Daoy (cell line): ENCODE results near the gene SSX2IP. TPM values are rescaled to one million over a fixed set of nuclear protein-coding genes. Genes with fewer than 3 reads are reported as not detected.
"Not testable (repeated sequence)": the region's sequence is repeated elsewhere in the genome, so short reads cannot be mapped to it uniquely, and the experiment has no call there.

Source experiments
- DNase-seq: peaks from one replicate; pipeline ENCODE4 v3.0.0-alpha.2; 2015; ENCODE audit warnings: low read depth
- total RNA-seq: library from RNA; depleted of rRNA; stranded (reverse); fragments of >200 nt; shearing (Covaris generic); gene quantifications from 2 replicates; pipeline ENCODE4 v1.2.3, GENCODE V29; 2014; rRNA removed

SSX2IP gene
- total RNA-seq, 1 experiment from 2014 or later = 46.9 TPM

DNA sequence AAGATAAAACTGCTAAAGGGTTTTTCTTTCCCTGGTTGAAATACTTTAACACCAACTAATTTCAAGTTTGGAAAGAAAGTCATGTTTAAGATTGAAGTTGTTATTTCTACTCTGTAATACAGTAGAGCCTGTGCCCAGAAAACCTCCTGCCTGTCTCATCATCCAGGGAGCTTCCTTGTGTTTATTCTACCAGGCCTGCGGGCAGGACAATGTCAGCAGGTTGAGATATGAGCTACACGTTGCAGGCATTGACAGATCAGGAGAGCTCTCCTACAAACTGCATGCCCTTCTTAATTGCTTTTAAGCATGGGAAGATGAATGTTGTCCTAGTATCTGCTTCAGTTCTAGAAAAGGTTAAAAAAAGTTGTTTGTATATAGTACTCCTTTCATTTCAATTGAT, 72.9 kb downstream of the SSX2IP start:
- DNase-seq = no peak

DNA sequence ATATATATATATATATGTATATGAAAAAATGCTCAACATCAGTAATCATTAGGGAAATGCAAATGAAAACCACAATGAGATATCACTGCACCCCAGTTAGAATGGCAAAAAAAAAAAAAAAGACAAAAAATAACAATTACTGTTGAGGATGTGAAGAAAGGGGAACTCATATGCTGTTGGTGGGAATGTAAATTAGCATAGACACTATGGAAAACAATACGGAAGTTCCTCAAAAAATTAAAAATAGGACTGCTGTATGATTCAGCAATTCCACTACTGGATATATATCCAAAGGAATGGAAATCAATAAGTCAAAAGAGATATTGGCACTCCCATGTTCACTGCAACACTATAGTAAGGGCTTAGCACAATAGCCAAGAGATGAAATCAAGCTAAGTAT, 74.5 kb downstream of the SSX2IP start:
- DNase-seq = no peak

DNA sequence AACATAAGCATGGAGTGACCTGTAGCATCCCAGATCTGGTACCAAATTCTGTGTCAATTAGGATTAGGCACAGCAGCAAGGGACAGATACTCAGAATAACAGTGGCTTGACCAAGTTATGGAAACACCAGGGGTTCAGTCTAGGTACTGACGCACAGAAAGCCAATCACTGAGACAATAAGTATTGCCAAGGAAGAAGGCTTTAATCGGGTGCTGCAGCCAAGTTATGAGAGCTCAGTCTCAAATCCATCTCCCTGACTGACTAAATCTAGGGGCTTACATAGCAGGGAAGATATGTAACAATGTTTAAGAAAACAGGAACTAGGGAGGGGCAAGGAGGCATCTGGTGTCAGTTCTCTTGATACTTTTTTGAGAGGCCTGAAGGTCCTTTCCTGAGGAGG, 76.4 kb downstream of the SSX2IP start:
- no peak for DNase-seq

DNA sequence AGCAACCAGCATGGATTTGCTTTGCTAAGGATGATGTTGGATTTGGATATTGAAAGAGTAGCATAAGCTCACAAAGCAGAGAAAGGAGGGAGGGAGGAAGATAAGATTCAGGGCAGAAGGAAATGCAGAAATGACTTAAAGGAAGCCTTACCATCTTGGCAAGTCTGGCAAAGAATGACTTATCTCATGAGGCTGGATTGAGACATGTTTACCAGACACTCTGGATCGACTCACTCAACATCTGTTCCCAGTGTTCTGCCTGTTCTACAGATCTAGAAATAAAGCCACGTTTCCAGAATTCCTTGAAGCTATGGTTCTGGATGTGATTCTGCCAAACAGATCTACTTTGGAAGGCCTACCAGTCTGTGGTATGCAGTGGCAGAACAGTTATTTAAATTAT, 77.2 kb downstream of the SSX2IP start:
- DNase-seq = no peak

DNA sequence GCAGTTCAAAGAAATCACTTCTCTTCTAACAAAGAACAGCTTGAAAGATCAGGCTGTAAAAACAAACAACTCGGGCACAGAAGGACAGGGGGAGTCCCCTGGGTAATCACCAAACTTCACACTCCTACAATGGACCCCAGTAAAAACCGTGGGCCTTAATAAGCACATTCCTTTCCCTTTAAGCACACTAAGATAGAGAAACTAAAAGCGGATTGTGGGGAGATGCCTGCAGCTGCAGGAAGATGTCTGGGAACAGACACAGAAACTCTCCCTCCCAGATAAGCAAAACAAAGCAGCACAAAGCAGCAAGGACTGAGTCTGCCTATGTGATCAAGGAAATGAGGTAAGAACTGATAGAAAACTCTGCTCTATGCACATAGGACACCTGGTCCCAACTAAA, 78.5 kb downstream of the SSX2IP start:
- DNase-seq = no peak

DNA sequence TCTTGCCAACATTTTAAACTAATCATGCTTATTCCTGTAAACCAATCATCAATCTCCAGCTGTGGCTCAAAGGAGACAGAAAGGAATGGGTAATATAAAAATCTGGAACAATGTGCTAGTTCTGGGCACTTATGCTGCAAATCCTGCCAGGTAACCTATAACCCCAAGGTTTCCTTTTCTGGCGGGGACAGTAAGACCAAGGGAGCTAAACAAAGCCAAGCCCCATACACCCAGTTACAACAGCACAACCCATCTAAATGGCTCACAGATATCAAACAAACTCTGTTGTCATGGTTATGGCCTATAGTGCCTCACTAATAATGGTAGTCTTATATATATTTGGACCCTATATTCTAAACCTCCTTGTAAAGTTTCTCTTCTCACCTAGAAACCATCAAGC, 79.2 kb downstream of the SSX2IP start:
- no peak for DNase-seq

DNA sequence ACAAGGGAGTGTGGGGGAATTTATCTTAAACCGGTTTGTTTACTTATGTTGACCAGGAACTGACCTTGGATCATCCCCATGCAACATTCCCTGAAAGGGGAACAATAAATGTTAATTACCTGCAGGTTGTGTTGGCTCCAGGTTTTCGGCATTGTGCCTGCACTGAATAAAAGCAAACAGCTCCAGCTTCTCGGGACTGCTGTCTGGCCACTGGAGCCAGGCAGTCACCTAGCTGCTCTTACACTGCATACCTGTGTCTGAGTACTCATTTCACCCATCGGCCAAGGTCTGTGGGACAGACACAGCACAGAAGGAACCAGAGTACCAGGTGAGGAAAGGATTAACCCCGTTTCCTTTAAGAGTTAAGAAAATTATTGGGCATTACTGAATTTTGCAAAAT, 83.3 kb downstream of the SSX2IP start:
- DNase-seq = no peak

DNA sequence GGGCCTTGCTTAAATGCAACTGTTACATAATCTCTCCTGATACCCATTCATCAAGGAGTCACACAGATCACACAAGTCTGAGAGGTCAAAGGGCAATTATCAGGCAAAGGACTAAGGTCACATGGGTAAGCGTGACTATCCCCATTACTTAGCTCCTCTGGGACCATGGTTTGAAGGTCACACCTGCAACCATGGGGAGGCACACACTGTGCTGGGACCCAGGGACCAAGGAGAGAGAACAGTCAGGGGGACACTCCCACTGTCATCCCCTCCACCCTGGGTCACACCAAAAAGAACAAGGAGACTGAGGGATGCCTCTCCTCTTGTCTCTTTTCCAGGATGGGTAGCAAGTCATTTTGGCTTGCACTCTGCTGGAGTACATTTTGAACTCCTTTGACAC, 85.1 kb downstream of the SSX2IP start:
- DNase-seq = no peak

DNA sequence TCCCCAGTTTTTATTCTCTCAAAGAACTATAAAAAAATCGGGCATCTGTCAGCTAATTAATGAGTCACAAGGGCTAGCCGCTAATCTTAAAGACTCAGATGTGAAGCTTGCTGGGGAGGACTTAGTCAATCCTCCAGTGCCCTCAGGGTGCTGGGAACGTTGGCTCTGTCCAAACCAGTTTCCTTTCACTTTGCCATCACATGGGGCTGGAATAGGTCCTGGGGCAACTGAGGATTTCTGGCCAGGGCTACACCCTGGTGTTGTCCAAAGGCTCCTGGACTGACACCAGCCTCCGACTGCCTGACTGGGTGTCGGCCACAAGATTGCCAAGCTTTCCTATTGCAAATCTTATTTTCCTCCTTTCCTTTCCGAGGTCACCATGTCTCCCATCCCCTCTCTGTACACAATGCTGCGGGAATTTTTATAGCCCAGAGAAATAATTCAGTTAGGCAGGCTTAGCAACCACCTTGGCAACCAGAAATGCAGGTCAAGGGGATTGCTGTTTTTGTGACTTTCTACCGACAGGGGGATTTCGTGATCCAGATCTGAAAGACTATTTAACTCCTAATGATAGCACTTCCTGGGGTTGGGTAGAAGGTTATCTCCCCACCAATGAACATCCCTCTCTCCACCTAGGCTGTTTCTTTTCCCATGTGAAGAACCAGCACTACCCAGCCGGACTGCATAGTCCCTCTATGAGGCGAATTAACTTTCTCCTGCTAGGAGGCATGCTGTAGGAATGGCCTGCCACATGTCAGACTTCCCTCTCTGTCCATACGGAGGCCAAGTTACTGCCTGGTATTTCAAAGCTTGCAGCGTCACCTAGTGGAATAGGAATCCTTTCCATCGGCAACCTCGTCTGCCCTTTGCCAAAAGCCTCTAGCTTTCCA, 86.1 kb downstream of the SSX2IP start:
- DNase-seq = peak; percentile 98

DNA sequence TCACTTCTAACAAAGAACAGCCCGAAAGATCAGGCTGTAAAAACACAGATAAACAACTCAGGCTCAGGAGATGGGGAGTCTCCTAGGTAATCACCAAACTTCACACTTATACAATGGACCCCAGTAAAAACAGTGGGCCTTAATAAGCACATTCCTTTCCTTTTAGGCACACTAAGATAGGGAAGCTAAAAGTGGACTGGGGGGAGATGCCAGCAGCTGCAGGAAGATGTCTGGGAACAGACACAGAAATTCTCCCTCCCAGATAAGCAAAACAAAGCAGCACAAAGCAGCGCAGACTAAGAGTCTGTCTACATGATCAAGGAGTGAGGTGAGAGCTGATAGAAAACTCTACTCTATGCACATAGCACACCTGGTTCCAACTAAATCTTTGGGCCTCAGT, 87.0 kb downstream of the SSX2IP start:
- peak; percentile 82 for DNase-seq

DNA sequence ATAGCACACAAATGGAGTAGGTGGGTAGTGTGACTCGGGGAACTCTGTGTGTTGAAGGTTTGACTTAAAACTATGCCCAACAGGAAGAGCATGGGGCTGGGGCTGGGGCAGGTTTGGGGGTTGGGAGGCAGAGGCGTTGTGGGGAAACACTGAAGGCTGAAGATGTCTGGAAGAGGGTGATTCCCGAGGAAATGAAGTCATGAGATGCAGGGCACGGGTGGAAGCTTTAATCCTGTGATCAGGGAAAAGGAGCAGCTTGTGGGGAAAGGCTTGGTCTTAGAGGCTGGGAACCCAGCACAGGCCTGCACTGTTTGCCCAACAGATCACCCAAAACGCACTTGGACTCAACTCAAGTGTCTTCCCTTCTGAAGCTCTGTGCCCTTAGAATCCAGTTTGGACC, 89.5 kb downstream of the SSX2IP start:
- DNase-seq = no peak

DNA sequence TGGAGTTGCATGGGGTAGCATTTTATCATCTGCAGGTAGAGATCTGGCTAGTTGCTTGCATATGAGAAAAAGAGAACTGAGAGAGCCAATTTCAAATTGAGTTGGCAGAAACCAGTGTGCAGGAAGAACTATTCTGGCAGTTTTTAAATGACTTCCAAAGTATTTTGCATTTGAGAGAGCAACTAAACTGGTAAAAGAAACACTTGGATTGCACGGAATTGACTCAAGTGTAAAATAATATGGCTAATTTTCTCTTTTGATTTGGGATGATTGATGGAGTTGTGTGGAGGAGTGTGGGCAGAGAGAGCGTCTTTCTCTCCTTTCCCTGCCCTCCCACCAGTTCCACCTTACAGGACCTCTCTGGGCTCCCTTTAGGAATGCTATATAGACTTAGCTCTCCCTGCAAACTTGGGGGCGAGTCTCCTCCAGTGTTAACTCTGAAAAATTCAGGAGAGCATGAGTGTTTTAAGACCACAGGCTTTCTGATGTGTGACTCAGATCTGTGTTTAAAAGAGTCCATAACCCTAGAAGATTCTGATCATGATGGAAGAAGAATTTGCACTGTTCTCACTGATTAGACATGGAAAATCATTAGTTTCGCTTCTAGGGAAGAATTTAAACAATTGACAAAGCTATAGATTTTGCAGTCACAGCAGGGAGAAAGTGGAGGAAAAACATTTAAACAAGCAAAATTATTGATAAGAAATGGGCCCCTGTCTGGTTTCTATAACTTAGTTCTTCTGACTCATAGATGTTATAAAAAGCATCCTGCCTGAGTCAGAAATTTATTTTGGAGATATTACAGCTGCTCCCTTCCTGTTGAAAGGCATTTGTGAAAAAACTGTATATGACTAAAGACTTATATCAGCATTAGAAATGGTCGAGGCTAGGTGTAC, 91.2 kb downstream of the SSX2IP start:
- peak; percentile 83 for DNase-seq

DNA sequence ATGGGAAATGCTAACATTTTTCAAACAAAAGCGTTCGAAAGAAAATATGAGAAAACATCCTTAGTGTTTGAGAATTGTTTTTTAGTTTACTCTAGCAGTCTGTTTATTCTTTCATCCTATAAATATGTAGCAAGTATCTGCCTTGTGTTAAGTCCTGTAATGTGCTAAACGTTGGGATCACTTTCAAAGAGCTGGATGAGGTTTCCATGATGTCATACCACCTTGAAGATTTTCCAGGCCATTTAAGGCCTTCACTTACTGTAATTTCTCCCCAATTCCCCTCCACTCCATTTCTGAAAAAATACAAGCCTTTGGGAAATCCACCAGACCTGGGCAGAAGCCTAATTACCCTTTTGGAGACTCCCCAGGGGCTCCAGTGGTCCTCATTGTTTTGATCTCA, 91.8 kb downstream of the SSX2IP start:
- DNase-seq = no peak

DNA sequence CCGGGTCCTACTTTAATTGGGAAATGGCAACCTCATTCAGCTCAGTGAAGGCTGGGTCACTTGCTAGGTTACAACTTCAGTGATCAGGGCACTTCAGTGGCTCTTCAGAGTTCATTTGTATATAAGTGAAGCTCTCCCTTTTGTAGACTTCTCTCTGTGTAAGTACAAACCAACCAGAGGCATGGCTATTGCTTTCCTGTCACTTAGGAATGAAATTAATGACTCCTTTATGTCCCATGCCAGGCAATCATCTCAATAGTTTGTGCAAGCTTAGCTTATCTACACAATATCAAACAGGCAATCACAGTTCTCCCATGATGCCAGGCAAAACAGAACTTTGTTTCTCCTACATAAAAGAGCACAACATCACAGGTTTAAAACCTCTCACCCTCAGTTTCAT, 93.2 kb downstream of the SSX2IP start:
- DNase-seq = no peak

DNA sequence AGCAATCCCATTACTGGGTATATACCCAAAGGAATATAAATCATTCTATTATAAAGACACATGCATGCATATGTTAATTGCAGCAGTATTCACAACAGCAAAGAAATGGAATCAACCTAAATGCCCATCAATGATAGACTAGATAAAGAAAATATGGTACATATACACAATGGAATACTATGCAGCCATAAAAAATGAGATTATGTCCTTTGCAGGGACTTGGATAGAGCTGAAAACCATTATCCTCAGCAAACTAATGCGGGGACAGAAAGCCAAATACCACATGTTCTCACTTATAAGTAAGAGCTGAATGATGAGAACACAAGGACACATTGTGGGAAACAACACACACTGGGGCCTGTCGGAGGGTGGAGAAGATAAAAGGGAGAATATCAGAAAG, 95.3 kb downstream of the SSX2IP start:
- not testable (repeated sequence) for DNase-seq

Other genes starting within 250 kb of the SSX2IP start
- gene RPF1, start 211.2 kb downstream of the SSX2IP start, total RNA-seq = 185 and 205 TPM in 2 replicates
- gene SPATA1, start 184.1 kb downstream of the SSX2IP start, total RNA-seq = 0.24 and 0.63 TPM in 2 replicates
- gene GNG5, start 183.9 kb downstream of the SSX2IP start, total RNA-seq = 81.4 and 84.1 TPM in 2 replicates
- gene CTBS, start 116.0 kb downstream of the SSX2IP start, total RNA-seq = 7.5 and 11.0 TPM in 2 replicates
- 0.91 and 1.4 TPM in 2 replicates for gene LPAR3, start 202.7 kb upstream of the SSX2IP start, total RNA-seq